Measurements from ENCODE around the gene SCUBE1. TPM values are rescaled to one million over a fixed set of nuclear protein-coding genes. Genes with fewer than 3 reads are reported as not detected.

Gene SCUBE1
- total RNA-seq, 1 donor from 2014 or later, result 25.9 TPM

DNA sequence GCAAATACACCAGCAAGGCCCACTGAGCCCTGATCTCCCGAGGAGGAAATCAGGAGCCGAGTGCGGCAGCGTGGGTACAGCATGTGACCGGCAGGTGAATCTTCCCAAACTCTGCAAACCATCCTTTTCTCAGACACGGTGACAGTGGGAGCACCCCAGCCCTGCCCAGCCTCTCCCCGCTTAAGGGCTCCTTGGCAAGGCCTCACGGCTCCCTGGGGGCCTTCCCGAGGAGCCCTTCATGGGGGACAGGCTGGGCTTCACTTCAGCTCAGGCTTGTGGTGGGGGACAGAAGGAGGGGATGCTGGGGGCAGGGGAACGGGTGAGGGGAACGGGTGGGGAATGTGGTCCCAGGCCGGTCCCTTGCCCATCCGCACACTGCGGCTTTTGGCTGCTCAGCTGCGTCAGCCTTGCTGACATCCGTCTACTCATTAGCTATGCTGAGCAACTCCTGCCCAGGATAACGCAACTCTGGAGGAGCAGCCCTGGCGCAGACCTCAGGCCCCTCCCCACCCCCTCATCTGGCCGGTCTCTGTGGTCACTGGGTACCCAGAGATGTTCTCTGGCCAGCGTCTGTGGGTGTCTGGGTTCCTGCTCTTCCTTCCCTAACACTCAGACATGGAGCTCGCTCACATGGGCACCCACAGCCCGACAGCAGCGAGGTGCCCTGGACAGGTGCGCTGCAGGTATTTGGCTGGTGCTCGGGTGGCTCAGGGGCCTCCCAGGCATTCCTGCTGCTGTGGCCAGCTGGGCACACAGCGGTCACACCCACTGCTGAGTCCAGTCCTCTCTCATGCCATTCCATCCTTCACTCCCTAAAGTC is 134.3 kb downstream of the SCUBE1 start:
- peaks cover 10% of the 10 kb centered on the region for H3K4me1 ChIP-seq
- no peak for DNase-seq (ENCODE audit: low spot score)
- Mint-ChIP-seq H3K4me3 (no peak overlapping the region), H3K27ac (no peak overlapping the region), H3K4me1 (peaks cover 15% of the 10 kb centered on the region), H3K9me3 (no peaks in the 10 kb centered on the region), H3K27me3 (ENCODE audit: insufficient read depth, low read depth) (peaks cover 2% of the 10 kb centered on the region), H3K36me3 (no peaks in the 10 kb centered on the region)
- H3K4me2 ChIP-seq, result no peak overlapping the region
- peaks cover 3% of the 10 kb centered on the region for H3F3A ChIP-seq (ENCODE audit: low read depth)
- peaks cover 6% of the 10 kb centered on the region for H4K20me1 ChIP-seq (ENCODE audit: low read depth)
- H3K9me3 ChIP-seq (ENCODE audit: low read depth), result no peaks in the 10 kb centered on the region
- TF ChIP-seq EZH2 (IDR thresholded peaks at IDR 0.05) (no peak), EZH2phosphoT487 (IDR thresholded peaks at IDR 0.05) (no peak)
- H3K79me2 ChIP-seq (ENCODE audit: low read depth), result no peaks in the 10 kb centered on the region
- H2AFZ ChIP-seq (replicated peaks), result no peak overlapping the region
- H3K4me3 ChIP-seq, result no peak overlapping the region
- no peaks in the 10 kb centered on the region for H3K27me3 ChIP-seq
- no peaks in the 10 kb centered on the region for H3K36me3 ChIP-seq
- H3K27ac ChIP-seq, result no peak overlapping the region
- no peak overlapping the region for H3K9ac ChIP-seq

DNA sequence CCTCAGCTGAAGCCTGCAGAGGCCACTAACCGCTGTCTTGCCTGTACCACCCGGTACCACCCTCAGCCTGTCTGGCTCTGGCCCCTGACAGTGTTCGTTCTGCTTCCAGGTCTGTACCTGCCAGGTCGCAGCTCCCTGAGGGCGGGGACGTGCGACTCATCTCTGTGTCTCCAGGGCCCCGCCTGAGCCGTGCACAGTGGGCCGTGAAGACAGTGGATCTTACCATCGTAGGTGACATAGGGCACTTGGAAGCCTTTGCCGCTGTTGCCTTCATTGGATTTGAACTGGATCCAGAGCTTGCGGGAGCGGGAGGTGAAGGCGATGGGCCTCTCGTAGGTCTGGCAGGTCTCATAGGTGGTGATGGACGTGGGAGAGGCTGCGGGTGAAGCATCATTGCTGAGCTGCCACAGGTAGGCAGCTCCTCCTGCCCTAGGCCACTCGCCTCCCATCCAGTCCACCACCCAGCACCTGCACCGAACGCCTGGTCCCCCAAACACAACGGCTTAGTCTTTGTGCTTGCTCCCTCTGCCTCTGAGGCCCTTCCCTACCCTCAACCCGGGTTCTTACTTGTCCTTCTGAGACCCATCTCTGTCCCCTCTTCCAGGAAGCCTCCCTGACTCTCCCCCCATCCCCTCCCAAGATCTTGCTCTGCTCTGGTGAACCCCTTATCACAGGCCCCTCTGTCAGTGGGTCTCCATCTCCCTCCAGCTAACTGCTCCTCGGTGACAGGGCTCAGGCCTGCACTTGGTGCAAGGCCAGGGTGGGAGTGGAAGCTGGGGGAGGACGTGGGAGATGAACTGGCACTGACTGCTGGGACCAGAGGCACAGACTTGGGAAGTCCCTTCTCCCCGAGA is 135.1 kb downstream of the SCUBE1 start:
- Histone ChIP-seq H3K9me3 (ENCODE audit: low read depth) (no peaks in the 10 kb centered on the region), H3K36me3 (no peaks in the 10 kb centered on the region), H2AFZ (replicated peaks) (no peak overlapping the region), H4K20me1 (ENCODE audit: low read depth) (no peaks in the 10 kb centered on the region), H3K27ac (no peak overlapping the region), H3K9ac (no peak overlapping the region), H3K4me2 (no peak overlapping the region), H3K4me1 (peaks cover 2% of the 10 kb centered on the region), H3K4me3 (no peak overlapping the region), H3K27me3 (no peaks in the 10 kb centered on the region), H3F3A (ENCODE audit: low read depth) (no peaks in the 10 kb centered on the region), H3K79me2 (ENCODE audit: low read depth) (no peaks in the 10 kb centered on the region)
- no peaks in the 10 kb centered on the region for H3K36me3 Mint-ChIP-seq
- no peak for TF ChIP-seq EZH2phosphoT487 (IDR thresholded peaks at IDR 0.05)
- TF ChIP-seq, protein P1, sequence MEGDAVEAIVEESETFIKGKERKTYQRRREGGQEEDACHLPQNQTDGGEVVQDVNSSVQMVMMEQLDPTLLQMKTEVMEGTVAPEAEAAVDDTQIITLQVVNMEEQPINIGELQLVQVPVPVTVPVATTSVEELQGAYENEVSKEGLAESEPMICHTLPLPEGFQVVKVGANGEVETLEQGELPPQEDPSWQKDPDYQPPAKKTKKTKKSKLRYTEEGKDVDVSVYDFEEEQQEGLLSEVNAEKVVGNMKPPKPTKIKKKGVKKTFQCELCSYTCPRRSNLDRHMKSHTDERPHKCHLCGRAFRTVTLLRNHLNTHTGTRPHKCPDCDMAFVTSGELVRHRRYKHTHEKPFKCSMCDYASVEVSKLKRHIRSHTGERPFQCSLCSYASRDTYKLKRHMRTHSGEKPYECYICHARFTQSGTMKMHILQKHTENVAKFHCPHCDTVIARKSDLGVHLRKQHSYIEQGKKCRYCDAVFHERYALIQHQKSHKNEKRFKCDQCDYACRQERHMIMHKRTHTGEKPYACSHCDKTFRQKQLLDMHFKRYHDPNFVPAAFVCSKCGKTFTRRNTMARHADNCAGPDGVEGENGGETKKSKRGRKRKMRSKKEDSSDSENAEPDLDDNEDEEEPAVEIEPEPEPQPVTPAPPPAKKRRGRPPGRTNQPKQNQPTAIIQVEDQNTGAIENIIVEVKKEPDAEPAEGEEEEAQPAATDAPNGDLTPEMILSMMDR (IDR thresholded peaks at IDR 0.05), result no peak
- TF ChIP-seq EZH2 (IDR thresholded peaks at IDR 0.05), result no peak
- H3K4me3 Mint-ChIP-seq, result no peak overlapping the region
- peak overlapping the region; percentile 29 for H3K27ac Mint-ChIP-seq
- peaks cover 8% of the 10 kb centered on the region for H3K4me1 Mint-ChIP-seq
- H3K27me3 Mint-ChIP-seq (ENCODE audit: insufficient read depth, low read depth), result peaks cover 2% of the 10 kb centered on the region
- no peaks in the 10 kb centered on the region for H3K9me3 Mint-ChIP-seq
- DNase-seq (ENCODE audit: low spot score), result no peak

DNA sequence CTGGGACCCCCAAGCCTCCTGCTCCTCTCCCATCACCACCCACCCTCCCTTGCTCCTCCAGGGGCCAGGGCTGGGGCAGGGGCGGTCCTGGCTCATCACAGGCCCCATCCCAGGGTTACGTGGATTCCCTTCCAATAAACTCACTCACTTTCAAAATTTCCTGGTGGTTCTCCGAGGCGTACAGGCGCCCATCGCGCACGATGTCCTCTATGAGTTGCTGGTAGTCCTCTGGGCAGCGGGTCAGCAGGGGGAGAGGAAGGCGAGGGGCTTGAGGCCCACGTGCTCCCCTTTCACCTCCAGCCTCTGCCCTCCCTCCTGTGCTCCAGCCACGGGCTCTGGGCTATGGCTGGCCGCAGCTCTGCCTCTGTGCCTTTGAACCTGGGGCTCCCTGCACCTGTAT is 135.8 kb downstream of the SCUBE1 start:
- H3K27ac ChIP-seq, result no peak overlapping the region
- no peaks in the 10 kb centered on the region for H3K79me2 ChIP-seq (ENCODE audit: low read depth)
- Mint-ChIP-seq H3K27me3 (ENCODE audit: insufficient read depth, low read depth) (peaks cover 2% of the 10 kb centered on the region), H3K9me3 (no peaks in the 10 kb centered on the region), H3K4me3 (no peak overlapping the region), H3K36me3 (peaks cover 2% of the 10 kb centered on the region), H3K4me1 (peaks cover 10% of the 10 kb centered on the region), H3K27ac (no peak overlapping the region)
- no peaks in the 10 kb centered on the region for H3K9me3 ChIP-seq (ENCODE audit: low read depth)
- H3K36me3 ChIP-seq, result no peaks in the 10 kb centered on the region
- no peaks in the 10 kb centered on the region for H3K27me3 ChIP-seq
- no peak overlapping the region for H2AFZ ChIP-seq (replicated peaks)
- H4K20me1 ChIP-seq (ENCODE audit: low read depth), result no peaks in the 10 kb centered on the region
- no peak overlapping the region for H3K9ac ChIP-seq
- TF ChIP-seq EZH2phosphoT487 (IDR thresholded peaks at IDR 0.05) (no peak), EZH2 (IDR thresholded peaks at IDR 0.05) (no peak)
- TF ChIP-seq, protein P1 (IDR thresholded peaks at IDR 0.05), result no peak
- no peak overlapping the region for H3K4me3 ChIP-seq
- H3K4me1 ChIP-seq, result no peaks in the 10 kb centered on the region
- H3F3A ChIP-seq (ENCODE audit: low read depth), result no peaks in the 10 kb centered on the region
- H3K4me2 ChIP-seq, result no peak overlapping the region
- DNase-seq (ENCODE audit: low spot score), result no peak
